Chondrocyte (in vitro differentiated cells): Measurements from ENCODE around the gene GALNT9. TPM values are rescaled to one million over a fixed set of nuclear protein-coding genes. Genes with fewer than 3 reads are reported as not detected.

Experiments used
- DNase-seq: peaks from one replicate; pipeline ENCODE4 v3.0.0; 2021; ENCODE audit warnings: mixed read lengths, low spot score
- H3K27ac Mint-ChIP-seq: one replicate; pipeline ENCODE4 v1.8.0; 2021; ENCODE audit warnings: mild to moderate bottlenecking, moderate library complexity, mixed read lengths; ENCODE audit not compliant: unreplicated experiment
- H3K27me3 Mint-ChIP-seq: 2 replicates; pipeline ENCODE4 v1.8.0; 2021; ENCODE audit warnings: low read depth, mixed read lengths
- H3K36me3 Mint-ChIP-seq: 2 replicates; pipeline ENCODE4 v1.8.0; 2021; ENCODE audit warnings: low read depth, mixed read lengths
- H3K4me1 Mint-ChIP-seq: 2 replicates; pipeline ENCODE4 v1.8.0; 2021; ENCODE audit warnings: low read depth, mild to moderate bottlenecking, mixed read lengths
- H3K4me3 Mint-ChIP-seq: one replicate; pipeline ENCODE4 v1.8.0; 2021; ENCODE audit warnings: mild to moderate bottlenecking, moderate library complexity, mixed read lengths; ENCODE audit not compliant: unreplicated experiment
- H3K9me3 Mint-ChIP-seq: 2 replicates; pipeline ENCODE4 v1.8.0; 2021; ENCODE audit warnings: low read depth, mixed read lengths
- total RNA-seq: library from RNA; stranded (reverse); gene quantifications from 3 replicates; pipeline ENCODE4 v1.2.1, GENCODE V29; 2021
- TF ChIP-seq, protein P1 (sequence below): fragments of 200-600 bp; sonication (generic); IDR thresholded peaks from 2 replicates; pipeline ENCODE4 v1.5.0; 2021; ENCODE audit warnings: antibody characterized with exemption, mild to moderate bottlenecking, moderate library complexity

The GALNT9 gene
- total RNA-seq, 1 donor from 2014 or later: not detected

GRCh38 chr12:132374612-132375445 lies 45.4 kb upstream of the GALNT9 start:
- Mint-ChIP-seq H3K9me3 (peaks cover 8% of the 10 kb centered on the region), H3K4me3 (no peak overlapping the region), H3K36me3 (peaks cover 6% of the 10 kb centered on the region), H3K4me1 (no peaks in the 10 kb centered on the region), H3K27me3 (peaks cover 69% of the 10 kb centered on the region), H3K27ac (no peak overlapping the region)
- peak; percentile 78 for DNase-seq
- TF ChIP-seq, protein P1, sequence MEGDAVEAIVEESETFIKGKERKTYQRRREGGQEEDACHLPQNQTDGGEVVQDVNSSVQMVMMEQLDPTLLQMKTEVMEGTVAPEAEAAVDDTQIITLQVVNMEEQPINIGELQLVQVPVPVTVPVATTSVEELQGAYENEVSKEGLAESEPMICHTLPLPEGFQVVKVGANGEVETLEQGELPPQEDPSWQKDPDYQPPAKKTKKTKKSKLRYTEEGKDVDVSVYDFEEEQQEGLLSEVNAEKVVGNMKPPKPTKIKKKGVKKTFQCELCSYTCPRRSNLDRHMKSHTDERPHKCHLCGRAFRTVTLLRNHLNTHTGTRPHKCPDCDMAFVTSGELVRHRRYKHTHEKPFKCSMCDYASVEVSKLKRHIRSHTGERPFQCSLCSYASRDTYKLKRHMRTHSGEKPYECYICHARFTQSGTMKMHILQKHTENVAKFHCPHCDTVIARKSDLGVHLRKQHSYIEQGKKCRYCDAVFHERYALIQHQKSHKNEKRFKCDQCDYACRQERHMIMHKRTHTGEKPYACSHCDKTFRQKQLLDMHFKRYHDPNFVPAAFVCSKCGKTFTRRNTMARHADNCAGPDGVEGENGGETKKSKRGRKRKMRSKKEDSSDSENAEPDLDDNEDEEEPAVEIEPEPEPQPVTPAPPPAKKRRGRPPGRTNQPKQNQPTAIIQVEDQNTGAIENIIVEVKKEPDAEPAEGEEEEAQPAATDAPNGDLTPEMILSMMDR: no peak

GRCh38 chr12:132373901-132374611 lies 44.7 kb upstream of the GALNT9 start:
- DNase-seq: peak; percentile 65
- H3K27me3 Mint-ChIP-seq: peaks cover 74% of the 10 kb centered on the region
- H3K27ac Mint-ChIP-seq: no peak overlapping the region
- no peaks in the 10 kb centered on the region for H3K4me1 Mint-ChIP-seq
- H3K9me3 Mint-ChIP-seq: peaks cover 8% of the 10 kb centered on the region
- TF ChIP-seq, protein P1: peak; percentile 49
- peaks cover 6% of the 10 kb centered on the region for H3K36me3 Mint-ChIP-seq
- no peak overlapping the region for H3K4me3 Mint-ChIP-seq

DNA sequence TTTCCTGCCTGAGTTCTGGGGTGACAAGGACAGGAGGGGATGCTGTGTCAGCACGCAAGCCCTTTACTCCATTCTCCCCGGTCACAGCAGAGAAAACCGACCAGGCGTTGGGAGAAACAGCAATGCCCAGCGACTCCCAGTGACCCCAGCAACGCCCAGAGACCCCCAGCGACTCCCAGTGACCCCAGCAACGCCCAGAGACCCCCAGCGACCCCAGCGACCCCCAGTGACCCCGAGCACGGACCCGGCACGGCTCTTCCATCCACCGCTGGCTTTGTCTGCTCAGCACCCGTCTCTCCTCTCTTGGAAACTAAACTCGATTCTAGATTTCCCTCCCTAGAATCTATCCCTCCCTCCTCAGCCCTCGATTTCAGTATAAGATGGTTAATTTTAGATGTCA lies 38.5 kb upstream of the GALNT9 start:
- Mint-ChIP-seq H3K27ac (no peak overlapping the region), H3K9me3 (peaks cover 8% of the 10 kb centered on the region), H3K36me3 (peaks cover 6% of the 10 kb centered on the region), H3K4me1 (no peaks in the 10 kb centered on the region), H3K4me3 (no peak overlapping the region), H3K27me3 (peaks cover 47% of the 10 kb centered on the region)
- no peak for DNase-seq
- TF ChIP-seq, protein P1: no peak

- TF ChIP-seq, protein P1: no peak
- Mint-ChIP-seq H3K36me3 (peaks cover 6% of the 10 kb centered on the region), H3K27ac (no peak overlapping the region), H3K9me3 (peaks cover 8% of the 10 kb centered on the region), H3K27me3 (peaks cover 44% of the 10 kb centered on the region), H3K4me3 (no peak overlapping the region), H3K4me1 (no peaks in the 10 kb centered on the region)
- peak; percentile 66 for DNase-seq
Measured at GRCh38 chr12:132367071-132367851, 37.9 kb upstream of the GALNT9 start.
